ENCODE results near the gene TOP3B.

The TOP3B gene

DNA sequence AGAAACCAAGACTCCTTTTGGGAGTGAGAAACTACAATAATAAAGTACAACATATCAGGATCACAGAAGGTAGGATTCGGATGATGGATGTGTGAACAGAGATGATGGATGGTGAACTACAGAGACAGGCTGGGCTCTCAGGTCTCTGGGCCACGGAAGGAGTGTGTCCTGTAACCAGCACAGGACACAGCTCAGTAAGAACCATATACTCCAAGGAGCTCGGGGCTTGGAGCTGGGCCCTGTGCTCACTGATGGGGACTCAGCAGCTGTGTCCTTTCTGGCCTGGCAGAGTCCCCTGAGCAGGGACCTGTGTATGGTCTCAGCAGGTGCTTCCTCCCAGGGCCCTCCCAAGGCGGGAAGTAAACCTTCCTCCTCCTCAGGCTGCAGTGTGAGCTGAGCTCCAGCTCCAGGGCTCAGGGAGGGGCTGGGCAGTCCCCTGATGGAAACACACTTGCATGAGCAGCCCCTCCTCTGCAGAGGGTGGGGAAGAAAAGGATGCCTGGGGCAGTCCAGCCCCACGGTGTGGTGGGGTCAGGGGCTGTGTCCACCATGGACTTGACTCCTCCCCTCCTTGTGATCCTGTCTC lies 39.8 kb upstream of the TOP3B start:
- Histone ChIP-seq H3K9me3 (ENCODE audit: control insufficient read depth in 1 of 2, low read length in 2 of 2) (no peaks in the 10 kb centered on the region), H3K4me3 (ENCODE audit: low read depth in 1 of 2, low read length in 2 of 2) (no peak overlapping the region), H3K4me1 (ENCODE audit: control insufficient read depth in 1 of 2, insufficient read depth in 2 of 2, low read length in 2 of 2) (no peaks in the 10 kb centered on the region), H3K27ac (ENCODE audit: low read length) (no peak overlapping the region), H3K36me3 (ENCODE audit: control insufficient read depth in 1 of 2, insufficient read depth in 2 of 2, low read length in 2 of 2) (no peaks in the 10 kb centered on the region), H3K27me3 (ENCODE audit: low read depth, low read length) (no peaks in the 10 kb centered on the region)

DNA sequence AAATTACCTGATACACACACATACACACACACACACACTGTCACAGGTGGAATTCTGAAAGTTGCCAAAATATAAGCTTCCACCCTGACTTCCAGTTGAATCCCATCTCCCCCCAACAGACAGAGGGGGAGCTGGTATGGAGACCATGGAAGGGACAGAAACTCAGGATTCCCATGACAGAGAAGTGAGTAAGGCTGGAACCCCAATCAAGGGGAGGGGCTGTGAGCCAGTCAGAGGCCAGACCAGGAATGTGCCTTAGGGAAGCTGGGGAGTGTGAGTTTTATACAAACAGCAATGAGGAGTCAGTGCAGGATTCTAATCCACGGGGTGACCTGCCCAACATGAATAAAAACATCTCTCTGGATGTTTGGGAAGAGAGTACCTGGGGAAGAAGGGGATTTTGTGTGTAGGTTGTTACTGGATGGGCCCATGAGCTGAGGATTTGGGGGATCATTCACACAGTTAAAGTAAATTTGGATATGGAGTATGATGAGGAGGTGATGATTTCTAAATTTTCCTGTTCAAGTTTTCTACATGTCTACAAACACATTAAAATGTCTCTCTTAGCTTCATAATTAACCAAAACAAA lies 38.7 kb upstream of the TOP3B start:
- Histone ChIP-seq H3K27ac (ENCODE audit: low read length) (no peak overlapping the region), H3K4me3 (ENCODE audit: low read depth in 1 of 2, low read length in 2 of 2) (no peak overlapping the region), H3K9me3 (ENCODE audit: control insufficient read depth in 1 of 2, low read length in 2 of 2) (no peaks in the 10 kb centered on the region), H3K27me3 (ENCODE audit: low read depth, low read length) (no peaks in the 10 kb centered on the region), H3K4me1 (ENCODE audit: control insufficient read depth in 1 of 2, insufficient read depth in 2 of 2, low read length in 2 of 2) (no peaks in the 10 kb centered on the region), H3K36me3 (ENCODE audit: control insufficient read depth in 1 of 2, insufficient read depth in 2 of 2, low read length in 2 of 2) (no peaks in the 10 kb centered on the region)

- Histone ChIP-seq H3K27ac (ENCODE audit: low read length) (no peak overlapping the region), H3K4me1 (ENCODE audit: control insufficient read depth in 1 of 2, insufficient read depth in 2 of 2, low read length in 2 of 2) (no peaks in the 10 kb centered on the region), H3K27me3 (ENCODE audit: low read depth, low read length) (no peaks in the 10 kb centered on the region), H3K4me3 (ENCODE audit: low read depth in 1 of 2, low read length in 2 of 2) (no peak overlapping the region), H3K36me3 (ENCODE audit: control insufficient read depth in 1 of 2, insufficient read depth in 2 of 2, low read length in 2 of 2) (no peaks in the 10 kb centered on the region), H3K9me3 (ENCODE audit: control insufficient read depth in 1 of 2, low read length in 2 of 2) (no peaks in the 10 kb centered on the region)
These were observed 37.9 kb upstream of the TOP3B start for GRCh38 chr22:22020425-22020852.

- no peak overlapping the region for H3K27ac ChIP-seq (ENCODE audit: low read length)
- no peaks in the 10 kb centered on the region for H3K9me3 ChIP-seq (ENCODE audit: control insufficient read depth in 1 of 2, low read length in 2 of 2)
- no peaks in the 10 kb centered on the region for H3K27me3 ChIP-seq (ENCODE audit: low read depth, low read length)
- no peaks in the 10 kb centered on the region for H3K4me1 ChIP-seq (ENCODE audit: control insufficient read depth in 1 of 2, insufficient read depth in 2 of 2, low read length in 2 of 2)
- H3K4me3 ChIP-seq (ENCODE audit: low read depth in 1 of 2, low read length in 2 of 2), result no peak overlapping the region
- H3K36me3 ChIP-seq (ENCODE audit: control insufficient read depth in 1 of 2, insufficient read depth in 2 of 2, low read length in 2 of 2), result no peaks in the 10 kb centered on the region
These were observed 37.3 kb upstream of the TOP3B start for GRCh38 chr22:22019659-22020424.

DNA sequence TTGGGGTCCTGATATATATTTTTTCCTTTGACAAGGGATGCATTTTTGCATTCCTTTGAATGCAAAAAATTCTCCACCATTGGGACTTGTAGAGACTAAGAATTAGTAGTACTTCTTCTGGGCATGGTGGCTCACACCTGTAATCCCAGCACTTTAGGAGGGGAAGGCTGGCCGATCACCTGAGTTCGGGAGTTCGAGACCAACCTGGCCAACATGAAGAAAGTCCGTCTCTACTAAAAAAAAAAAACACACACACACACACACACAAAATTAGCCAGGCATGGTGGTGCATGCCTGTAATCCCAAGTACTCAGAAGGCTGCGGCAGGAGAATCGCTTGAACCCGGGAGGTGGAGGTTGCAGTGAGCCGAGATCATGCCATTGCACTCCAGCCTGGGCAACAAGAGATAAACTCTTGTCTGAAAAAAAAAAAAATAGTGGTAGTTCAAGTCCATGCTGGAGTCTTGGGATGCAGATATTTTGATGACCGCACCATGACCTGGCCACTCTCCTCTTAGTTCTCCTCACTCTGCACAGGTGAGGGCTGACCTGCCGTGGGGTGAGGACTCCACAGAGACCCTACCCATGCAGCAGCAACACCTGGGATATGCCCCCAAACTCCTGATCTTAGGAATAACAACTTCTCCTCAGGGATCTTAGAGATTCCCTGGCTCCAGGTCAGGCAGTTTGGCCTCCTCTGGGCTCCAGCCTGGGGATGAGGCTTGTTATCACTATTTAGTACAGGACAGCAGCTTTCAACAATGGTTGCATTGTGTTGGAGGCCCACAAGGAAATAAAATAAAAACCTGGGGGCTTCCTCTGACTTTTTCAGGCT lies 36.5 kb upstream of the TOP3B start:
- no peak overlapping the region for H3K27ac ChIP-seq (ENCODE audit: low read length)
- no peaks in the 10 kb centered on the region for H3K9me3 ChIP-seq (ENCODE audit: control insufficient read depth in 1 of 2, low read length in 2 of 2)
- H3K27me3 ChIP-seq (ENCODE audit: low read depth, low read length), result no peaks in the 10 kb centered on the region
- no peaks in the 10 kb centered on the region for H3K36me3 ChIP-seq (ENCODE audit: control insufficient read depth in 1 of 2, insufficient read depth in 2 of 2, low read length in 2 of 2)
- no peak overlapping the region for H3K4me3 ChIP-seq (ENCODE audit: low read depth in 1 of 2, low read length in 2 of 2)
- no peaks in the 10 kb centered on the region for H3K4me1 ChIP-seq (ENCODE audit: control insufficient read depth in 1 of 2, insufficient read depth in 2 of 2, low read length in 2 of 2)

- Histone ChIP-seq H3K4me1 (ENCODE audit: control insufficient read depth in 1 of 2, insufficient read depth in 2 of 2, low read length in 2 of 2) (no peaks in the 10 kb centered on the region), H3K27ac (ENCODE audit: low read length) (no peak overlapping the region), H3K36me3 (ENCODE audit: control insufficient read depth in 1 of 2, insufficient read depth in 2 of 2, low read length in 2 of 2) (no peaks in the 10 kb centered on the region), H3K4me3 (ENCODE audit: low read depth in 1 of 2, low read length in 2 of 2) (no peak overlapping the region), H3K9me3 (ENCODE audit: control insufficient read depth in 1 of 2, low read length in 2 of 2) (no peaks in the 10 kb centered on the region), H3K27me3 (ENCODE audit: low read depth, low read length) (no peaks in the 10 kb centered on the region)
These were observed 33.0 kb upstream of the TOP3B start for GRCh38 chr22:22015631-22016030.

- H3K9me3 ChIP-seq (ENCODE audit: control insufficient read depth in 1 of 2, low read length in 2 of 2), result no peaks in the 10 kb centered on the region
- no peaks in the 10 kb centered on the region for H3K27me3 ChIP-seq (ENCODE audit: low read depth, low read length)
- H3K4me3 ChIP-seq (ENCODE audit: low read depth in 1 of 2, low read length in 2 of 2), result no peak overlapping the region
- H3K4me1 ChIP-seq (ENCODE audit: control insufficient read depth in 1 of 2, insufficient read depth in 2 of 2, low read length in 2 of 2), result no peaks in the 10 kb centered on the region
- no peak overlapping the region for H3K27ac ChIP-seq (ENCODE audit: low read length)
- H3K36me3 ChIP-seq (ENCODE audit: control insufficient read depth in 1 of 2, insufficient read depth in 2 of 2, low read length in 2 of 2), result no peaks in the 10 kb centered on the region
These were observed 31.7 kb upstream of the TOP3B start for GRCh38 chr22:22014285-22014659.

DNA sequence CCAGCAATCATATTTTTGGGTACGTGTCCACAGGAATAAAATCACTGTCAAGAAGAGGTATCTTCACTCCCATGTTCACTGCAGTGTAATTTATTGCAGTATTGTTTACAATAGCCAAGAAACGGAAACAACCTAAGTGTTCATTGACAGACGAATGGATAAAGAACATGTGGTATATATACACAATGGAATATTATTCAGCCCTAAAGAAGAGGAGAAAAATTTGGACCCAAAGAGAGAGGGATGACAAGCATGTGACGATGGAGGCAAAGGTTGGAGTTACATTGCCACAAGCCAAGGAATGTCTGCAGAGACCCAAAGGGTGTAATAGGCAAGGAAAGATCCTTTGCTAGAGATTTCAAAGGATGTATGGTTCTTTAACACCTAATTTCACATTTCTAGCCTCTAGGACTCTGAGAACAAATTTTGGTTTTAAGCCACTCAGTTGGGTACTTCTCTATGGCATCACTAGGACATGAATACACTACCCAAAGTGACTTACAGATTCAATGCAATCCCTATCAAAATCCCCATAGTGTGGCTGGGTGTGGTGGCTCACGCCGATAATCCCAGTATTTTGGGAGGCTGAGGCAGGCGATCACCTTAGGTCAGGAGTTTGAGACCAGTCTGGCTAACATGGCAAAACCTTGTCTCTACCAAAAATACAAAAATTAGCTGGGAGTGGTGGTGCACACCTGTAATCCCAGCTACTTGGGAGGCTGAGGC lies 31.1 kb upstream of the TOP3B start:
- Histone ChIP-seq H3K4me3 (ENCODE audit: low read depth in 1 of 2, low read length in 2 of 2) (no peak overlapping the region), H3K4me1 (ENCODE audit: control insufficient read depth in 1 of 2, insufficient read depth in 2 of 2, low read length in 2 of 2) (no peaks in the 10 kb centered on the region), H3K36me3 (ENCODE audit: control insufficient read depth in 1 of 2, insufficient read depth in 2 of 2, low read length in 2 of 2) (no peaks in the 10 kb centered on the region), H3K27ac (ENCODE audit: low read length) (no peak overlapping the region), H3K9me3 (ENCODE audit: control insufficient read depth in 1 of 2, low read length in 2 of 2) (no peaks in the 10 kb centered on the region), H3K27me3 (ENCODE audit: low read depth, low read length) (no peaks in the 10 kb centered on the region)

DNA sequence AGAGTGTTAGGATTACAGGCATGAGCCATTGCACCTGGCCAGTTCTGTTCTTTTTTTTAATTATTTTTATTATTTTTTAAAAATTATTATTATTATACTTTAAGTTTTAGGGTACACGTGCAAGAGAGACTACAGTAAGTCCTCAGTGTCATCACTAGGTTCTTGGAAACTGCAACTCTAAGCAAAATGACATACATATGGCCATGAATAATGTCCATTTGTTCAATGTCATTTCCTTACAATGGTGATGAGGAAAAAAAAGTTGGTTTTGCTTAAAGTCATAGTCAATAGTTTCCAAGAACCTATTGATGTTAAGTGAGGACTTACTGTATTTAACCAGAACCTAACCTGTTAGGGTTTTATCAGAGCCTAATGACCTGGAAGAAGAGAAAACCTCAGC lies 29.4 kb upstream of the TOP3B start:
- no peaks in the 10 kb centered on the region for H3K36me3 ChIP-seq (ENCODE audit: control insufficient read depth in 1 of 2, insufficient read depth in 2 of 2, low read length in 2 of 2)
- H3K27ac ChIP-seq (ENCODE audit: low read length), result no peak overlapping the region
- H3K27me3 ChIP-seq (ENCODE audit: low read depth, low read length), result no peaks in the 10 kb centered on the region
- H3K9me3 ChIP-seq (ENCODE audit: control insufficient read depth in 1 of 2, low read length in 2 of 2), result no peaks in the 10 kb centered on the region
- H3K4me3 ChIP-seq (ENCODE audit: low read depth in 1 of 2, low read length in 2 of 2), result no peak overlapping the region
- H3K4me1 ChIP-seq (ENCODE audit: control insufficient read depth in 1 of 2, insufficient read depth in 2 of 2, low read length in 2 of 2), result no peaks in the 10 kb centered on the region

- no peaks in the 10 kb centered on the region for H3K27me3 ChIP-seq (ENCODE audit: low read depth, low read length)
- no peaks in the 10 kb centered on the region for H3K36me3 ChIP-seq (ENCODE audit: control insufficient read depth in 1 of 2, insufficient read depth in 2 of 2, low read length in 2 of 2)
- no peak overlapping the region for H3K27ac ChIP-seq (ENCODE audit: low read length)
These were observed 27.8 kb upstream of the TOP3B start for GRCh38 chr22:22010358-22010757.

DNA sequence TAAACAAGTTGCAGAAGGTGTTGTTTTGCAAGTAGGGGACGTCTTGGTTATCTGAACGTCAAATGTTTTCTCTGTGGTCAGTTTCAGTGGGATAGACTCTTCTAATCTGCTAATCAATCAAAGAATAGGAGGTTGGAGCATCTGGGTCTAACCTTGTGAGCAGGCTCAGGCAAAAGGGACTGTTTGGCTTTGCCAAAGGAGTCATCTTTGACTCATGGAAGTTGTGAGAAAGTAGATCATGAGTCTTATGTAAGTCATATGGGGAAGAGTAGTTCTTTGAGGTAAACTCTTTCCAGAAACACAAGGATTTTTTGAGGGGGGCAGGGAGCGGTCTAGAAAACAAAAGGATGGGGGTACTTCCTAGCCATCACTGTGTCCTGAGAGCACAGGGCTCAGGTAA lies 27.1 kb upstream of the TOP3B start:
- Histone ChIP-seq H3K9me3 (ENCODE audit: control insufficient read depth in 1 of 2, low read length in 2 of 2) (no peaks in the 10 kb centered on the region), H3K36me3 (ENCODE audit: control insufficient read depth in 1 of 2, insufficient read depth in 2 of 2, low read length in 2 of 2) (no peaks in the 10 kb centered on the region), H3K27me3 (ENCODE audit: low read depth, low read length) (no peaks in the 10 kb centered on the region), H3K27ac (ENCODE audit: low read length) (no peak overlapping the region), H3K4me1 (ENCODE audit: control insufficient read depth in 1 of 2, insufficient read depth in 2 of 2, low read length in 2 of 2) (no peaks in the 10 kb centered on the region), H3K4me3 (ENCODE audit: low read depth in 1 of 2, low read length in 2 of 2) (no peak overlapping the region)

More at GRCh38 chr22:22010358-22010757, 27.8 kb upstream of the TOP3B start:
- Histone ChIP-seq H3K4me3 (ENCODE audit: low read depth in 1 of 2, low read length in 2 of 2) (no peak overlapping the region), H3K4me1 (ENCODE audit: control insufficient read depth in 1 of 2, insufficient read depth in 2 of 2, low read length in 2 of 2) (no peaks in the 10 kb centered on the region), H3K9me3 (ENCODE audit: control insufficient read depth in 1 of 2, low read length in 2 of 2) (no peaks in the 10 kb centered on the region)
